IPS-18c (cell line): ENCODE results near the gene NOTCH1.

Experiments used
- H3K4me3 ChIP-seq: 2 replicates; pipeline ENCODE4 v1.7.0; 2013; ENCODE audit warnings: low read depth, mild to moderate bottlenecking, low read length, moderate library complexity; ENCODE audit not compliant: insufficient read depth
- H3K9me3 ChIP-seq: one replicate; pipeline ENCODE4 v1.6.1; 2013; ENCODE audit warnings: mild to moderate bottlenecking, low read length, moderate library complexity; ENCODE audit not compliant: control insufficient read depth, insufficient read depth

Gene NOTCH1

GRCh38 chr9:136493567-136493971, 52.3 kb downstream of the NOTCH1 start:
- H3K4me3 ChIP-seq, result no peak overlapping the region
- H3K9me3 ChIP-seq, result no peaks in the 10 kb centered on the region

- H3K9me3 ChIP-seq, result no peaks in the 10 kb centered on the region
- no peak overlapping the region for H3K4me3 ChIP-seq
Measured at GRCh38 chr9:136492978-136493522, 52.8 kb downstream of the NOTCH1 start.

GRCh38 chr9:136489731-136490130, 56.1 kb downstream of the NOTCH1 start:
- Histone ChIP-seq H3K4me3 (no peak overlapping the region), H3K9me3 (no peaks in the 10 kb centered on the region)

GRCh38 chr9:136488247-136489214, 57.3 kb downstream of the NOTCH1 start:
- H3K4me3 ChIP-seq, result no peak overlapping the region

GRCh38 chr9:136487672-136488071, 58.2 kb downstream of the NOTCH1 start:
- Histone ChIP-seq H3K9me3 (no peaks in the 10 kb centered on the region), H3K4me3 (no peak overlapping the region)

More at GRCh38 chr9:136488247-136489214, 57.3 kb downstream of the NOTCH1 start:
- no peaks in the 10 kb centered on the region for H3K9me3 ChIP-seq

GRCh38 chr9:136486823-136487620, 58.8 kb downstream of the NOTCH1 start:
- Histone ChIP-seq H3K9me3 (no peaks in the 10 kb centered on the region), H3K4me3 (no peak overlapping the region)

GRCh38 chr9:136486131-136486530, 59.7 kb downstream of the NOTCH1 start:
- Histone ChIP-seq H3K4me3 (no peak overlapping the region), H3K9me3 (no peaks in the 10 kb centered on the region)

GRCh38 chr9:136485049-136486045, 60.5 kb downstream of the NOTCH1 start:
- H3K4me3 ChIP-seq, result no peak overlapping the region
- no peaks in the 10 kb centered on the region for H3K9me3 ChIP-seq

- no peaks in the 10 kb centered on the region for H3K9me3 ChIP-seq
- H3K4me3 ChIP-seq, result peak overlapping the region; percentile 88
Measured at GRCh38 chr9:136484153-136485048, 61.4 kb downstream of the NOTCH1 start.

- Histone ChIP-seq H3K9me3 (no peaks in the 10 kb centered on the region), H3K4me3 (peak overlapping the region; percentile 88)
Measured at GRCh38 chr9:136483589-136484152, 62.2 kb downstream of the NOTCH1 start.

- H3K9me3 ChIP-seq, result no peaks in the 10 kb centered on the region
Measured at GRCh38 chr9:136482793-136483588, 62.9 kb downstream of the NOTCH1 start, which contains the start of gene SEC16A. SEC16A (minus strand) TSS chr9:136483040; CDS start chr9:136477615, 5,425 bp downstream.

GRCh38 chr9:136482046-136482792, 63.6 kb downstream of the NOTCH1 start:
- Histone ChIP-seq H3K4me3 (peak overlapping the region; percentile 71), H3K9me3 (no peaks in the 10 kb centered on the region)

More at GRCh38 chr9:136482793-136483588, 62.9 kb downstream of the NOTCH1 start, which contains the start of gene SEC16A:
- H3K4me3 ChIP-seq, result peak within 1 kb of the TSS; percentile 88

- H3K4me3 ChIP-seq, result peak overlapping the region; percentile 71
Measured at GRCh38 chr9:136481558-136481957, 64.3 kb downstream of the NOTCH1 start.

More at GRCh38 chr9:136481558-136481957, 64.3 kb downstream of the NOTCH1 start:
- no peaks in the 10 kb centered on the region for H3K9me3 ChIP-seq
